ELR (cell line): ENCODE data around the gene GFY.
"Not testable (repeated sequence)": the region's sequence is repeated elsewhere in the genome, so short reads cannot be mapped to it uniquely, and the experiment has no call there.

ENCODE experiments used
- DNase-seq: peaks from one replicate; pipeline ENCODE4 v3.0.0-alpha.2; 2015; ENCODE audit warnings: low read depth

Gene GFY

DNA sequence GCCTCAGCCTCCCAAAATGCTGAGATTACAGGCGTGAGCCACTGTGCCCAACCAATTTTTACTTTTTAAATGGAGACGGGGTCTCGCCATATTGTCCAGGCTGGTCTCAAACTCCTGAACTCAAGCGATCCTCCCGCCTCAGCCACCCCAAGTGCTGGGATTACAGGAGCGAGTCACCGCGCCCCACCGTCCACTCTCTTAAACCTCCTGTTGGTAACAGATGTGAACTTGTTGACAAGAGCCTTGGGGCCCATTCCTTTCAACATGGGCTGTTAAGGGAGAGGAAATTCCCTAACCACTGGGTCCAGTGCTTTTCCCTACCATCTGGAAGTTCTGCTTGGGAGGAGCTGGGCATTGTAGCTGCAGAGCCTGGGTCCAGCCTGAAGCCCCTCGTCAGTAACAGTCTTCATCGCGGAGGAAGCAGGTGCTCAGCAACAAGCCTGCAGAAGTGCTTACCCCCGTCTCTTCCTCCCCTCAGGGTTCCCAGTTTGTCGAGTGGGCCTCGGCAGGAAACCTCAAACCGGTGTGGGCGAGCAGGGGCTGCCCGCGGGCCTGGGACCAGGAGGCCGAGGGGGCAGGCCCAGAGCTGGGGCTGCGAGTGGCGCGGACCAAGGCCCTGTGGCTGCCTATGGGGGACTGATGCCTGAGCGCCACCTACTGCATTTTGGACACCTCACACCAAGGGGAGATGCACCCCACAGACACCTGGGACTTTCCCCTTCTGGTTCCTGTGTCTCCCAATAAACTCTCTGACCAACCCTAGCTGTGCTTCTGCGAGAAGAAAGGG is 44.8 kb downstream of the GFY start:
- DNase-seq, result no peak

DNA sequence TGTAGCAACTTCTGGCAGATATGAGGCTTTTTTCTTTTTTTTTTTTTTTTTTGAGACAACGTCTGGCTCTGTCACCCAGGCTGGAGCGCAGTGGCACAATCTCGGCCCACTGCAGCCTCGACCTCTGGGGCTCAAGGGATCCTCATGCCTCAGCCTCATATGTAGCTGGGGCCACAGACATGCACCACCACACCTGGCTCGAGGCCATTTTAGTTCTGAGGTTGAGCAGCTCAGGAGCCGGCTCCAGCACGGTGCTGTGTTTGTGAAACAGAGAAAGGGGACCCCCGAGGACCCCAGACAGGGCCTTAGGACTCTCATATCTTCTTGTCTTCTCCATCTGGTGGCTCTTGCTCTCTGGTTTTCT is 45.4 kb downstream of the GFY start:
- DNase-seq, result no peak

DNA sequence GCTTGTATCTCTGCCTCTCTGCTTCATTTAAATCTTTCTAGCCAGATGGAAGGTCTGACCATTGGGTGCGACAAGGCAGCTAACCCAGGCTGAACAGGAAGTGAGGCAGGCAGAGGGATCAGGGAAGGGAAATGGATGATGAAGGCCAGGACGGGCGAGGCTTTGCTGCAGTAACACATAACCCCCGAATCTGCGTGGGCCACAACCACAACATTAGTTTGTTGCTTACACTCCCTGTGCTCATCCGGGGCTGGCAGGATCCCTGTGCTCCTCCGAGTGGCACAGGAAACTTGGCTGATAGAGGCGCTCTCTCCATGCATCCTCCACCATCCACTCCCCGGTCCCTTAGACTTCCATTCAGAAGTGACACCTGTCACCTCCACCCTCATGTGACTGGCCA is 47.7 kb downstream of the GFY start:
- DNase-seq, result no peak

DNA sequence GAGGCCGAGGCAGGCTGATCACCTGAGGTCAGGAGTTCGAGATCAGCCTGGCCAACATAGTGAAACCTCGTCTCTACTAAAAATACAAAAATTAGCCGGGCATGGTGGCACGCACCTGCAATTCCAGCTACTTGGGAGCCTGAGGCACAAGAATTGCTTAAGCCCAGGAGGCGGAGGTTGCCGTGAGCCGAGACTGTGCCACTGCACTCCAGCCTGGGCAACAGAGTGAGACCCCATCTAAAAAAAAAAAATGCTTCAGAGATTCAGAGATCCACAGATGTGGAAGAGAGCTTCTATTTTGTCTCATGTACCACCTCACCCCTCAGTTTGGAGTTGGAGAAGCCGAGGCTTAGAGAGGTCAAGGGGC is 48.3 kb downstream of the GFY start:
- not testable (repeated sequence) for DNase-seq

DNA sequence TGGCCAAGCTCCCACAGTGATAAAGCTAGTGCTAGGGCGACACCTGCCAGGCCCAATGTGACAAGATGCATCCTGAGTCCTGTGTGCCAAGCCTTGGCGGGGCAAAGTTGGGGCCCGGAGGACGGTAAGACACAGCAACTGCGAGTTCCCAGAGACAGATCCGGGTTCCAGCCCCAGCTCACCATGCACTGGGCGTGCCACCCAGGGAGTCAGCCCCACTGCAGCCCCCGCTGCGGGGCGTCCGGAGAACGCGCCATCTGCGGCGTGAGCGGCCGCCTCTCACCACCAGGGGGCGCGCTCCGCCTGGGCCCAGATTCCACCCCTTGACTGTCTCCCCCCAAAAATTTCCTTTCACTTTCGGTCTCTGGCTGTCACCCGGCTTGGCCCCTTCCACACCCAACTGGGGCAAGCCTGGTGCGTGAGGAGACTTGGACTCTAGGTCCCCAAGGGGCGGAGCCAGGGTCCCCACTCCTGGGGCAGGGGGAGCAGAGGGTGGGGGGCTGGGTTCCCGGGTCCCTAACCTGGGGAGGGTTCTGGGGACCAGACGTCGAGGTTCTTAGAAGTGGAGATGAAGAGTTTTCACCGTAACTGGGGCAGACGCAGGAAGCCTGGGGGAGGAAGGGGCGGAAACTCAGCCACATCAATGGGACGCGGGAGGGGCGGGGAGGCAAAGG is 48.8 kb downstream of the GFY start, which contains the start of gene FLT3LG:
TSS of gene FLT3LG (plus strand) at position 348 of the 674 bp plus-strand sequence. CDS start 425 bp downstream, outside the sequence.
- DNase-seq, result peak; percentile 82

DNA sequence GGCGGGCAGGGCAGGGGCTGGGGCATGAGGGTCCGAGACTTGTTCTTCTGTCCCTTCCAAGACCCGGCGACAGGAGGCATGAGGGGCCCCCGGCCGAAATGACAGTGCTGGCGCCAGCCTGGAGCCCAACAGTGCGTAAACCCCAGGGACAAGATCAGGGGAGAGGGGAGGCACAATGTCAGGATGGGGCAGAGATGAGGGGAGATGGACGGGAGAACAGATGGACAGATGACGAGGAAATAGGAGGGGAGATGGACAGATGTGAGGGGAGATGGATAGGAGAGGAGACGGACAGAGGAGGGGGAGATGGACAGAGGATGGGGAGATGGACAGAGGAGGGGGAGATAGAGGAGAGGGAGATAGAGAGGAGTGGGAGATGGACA is 49.3 kb downstream of the GFY start:
- DNase-seq, result no peak

DNA sequence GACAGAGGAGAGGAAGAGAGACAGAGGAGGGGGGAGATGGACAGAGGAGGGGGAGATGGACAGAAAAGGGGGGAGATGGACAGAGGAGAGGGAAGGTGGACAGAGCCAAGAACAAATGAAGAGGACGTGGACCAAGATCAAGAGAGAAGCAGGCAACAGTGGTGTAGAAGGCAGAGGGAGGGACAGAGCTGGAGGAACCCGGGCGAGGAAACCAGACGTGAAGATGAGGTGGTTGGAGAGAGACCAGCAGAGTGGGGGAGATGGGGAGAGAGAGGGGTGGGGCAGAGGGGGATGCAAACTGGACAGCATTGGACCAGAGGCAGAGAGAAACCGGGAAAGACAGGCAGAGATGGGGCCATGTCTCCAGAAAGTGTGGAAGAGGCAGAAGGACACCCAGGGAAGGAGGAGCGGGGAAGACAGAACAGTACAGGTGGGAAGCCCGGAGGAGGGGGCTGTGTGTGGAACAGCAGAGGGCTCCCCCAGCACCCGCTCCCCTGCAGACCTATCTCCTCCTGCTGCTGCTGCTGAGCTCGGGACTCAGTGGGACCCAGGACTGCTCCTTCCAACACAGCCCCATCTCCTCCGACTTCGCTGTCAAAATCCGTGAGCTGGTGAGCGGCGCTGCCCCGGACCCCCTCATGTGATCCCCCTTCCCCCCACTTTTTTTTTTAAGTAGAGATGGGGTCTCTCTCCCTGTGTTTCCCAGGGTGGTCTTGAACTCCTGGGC is 50.2 kb downstream of the GFY start:
- no peak for DNase-seq

DNA sequence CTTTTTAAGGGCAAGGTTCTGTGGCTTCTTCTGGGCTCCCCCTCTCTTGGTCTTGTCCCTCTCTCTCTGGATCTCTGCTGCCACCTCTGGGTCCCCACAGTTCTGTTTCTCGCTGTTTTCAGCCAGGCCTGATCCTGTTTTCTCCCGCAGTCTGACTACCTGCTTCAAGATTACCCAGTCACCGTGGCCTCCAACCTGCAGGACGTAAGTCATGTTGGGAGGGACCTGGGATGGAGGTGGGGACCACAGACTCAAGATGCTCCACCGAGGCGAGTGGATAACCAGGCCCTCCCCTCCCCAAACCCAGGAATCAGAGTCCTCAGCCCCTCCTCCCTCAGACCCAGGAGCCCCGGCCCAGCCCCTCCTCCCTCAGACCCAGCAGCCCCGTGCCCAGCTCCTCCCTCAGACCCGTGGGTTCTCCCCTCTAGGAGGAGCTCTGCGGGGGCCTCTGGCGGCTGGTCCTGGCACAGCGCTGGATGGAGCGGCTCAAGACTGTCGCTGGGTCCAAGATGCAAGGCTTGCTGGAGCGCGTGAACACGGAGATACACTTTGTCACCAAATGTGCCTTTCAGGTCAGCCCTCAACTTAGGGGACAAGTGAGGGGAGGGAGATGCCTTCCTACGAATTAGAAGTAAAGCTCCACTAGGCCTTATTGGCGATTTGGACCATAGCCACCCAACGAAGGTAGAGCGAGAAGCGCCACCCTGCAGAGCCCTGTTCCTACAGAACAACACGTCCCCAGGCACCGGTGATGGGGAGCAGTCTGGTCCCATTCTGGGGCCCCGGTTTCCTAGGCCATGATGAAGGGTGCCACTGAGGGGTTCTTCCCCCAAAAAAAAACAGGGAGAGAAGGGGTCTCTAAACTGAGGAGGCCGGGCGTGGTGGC is 51.0 kb downstream of the GFY start:
- peak; percentile 45 for DNase-seq
